GM13976 (cell line): ENCODE measurements around the gene RABGAP1.

ENCODE experiments used
- DNase-seq: peaks from one replicate; pipeline ENCODE4 v3.0.0; 2012; ENCODE audit warnings: low spot score
- CTCF ChIP-seq: IDR thresholded peaks from 2 replicates; pipeline ENCODE4 v1.5.1; 2012; ENCODE audit warnings: borderline replicate concordance, mild to moderate bottlenecking; ENCODE audit not compliant: insufficient read depth; ENCODE audit errors: extremely low read depth, missing control alignments, control extremely low read depth
- in situ Hi-C: fragments of 300-500 bp; cut with MboI; formaldehyde crosslinking; loops from one replicate; pipeline ENCODE4 v1.12.0; 2022; ENCODE audit warnings: low sequenced_read_pairs, mixed read lengths, inconsistent platforms; ENCODE audit not compliant: unreplicated experiment

Gene RABGAP1

GRCh38 chr9:123097430-123098095 is 156.7 kb downstream of the RABGAP1 start:
- in situ Hi-C loops = no loop called here
- no peak for TF ChIP-seq CTCF
- DNase-seq = no peak

DNA sequence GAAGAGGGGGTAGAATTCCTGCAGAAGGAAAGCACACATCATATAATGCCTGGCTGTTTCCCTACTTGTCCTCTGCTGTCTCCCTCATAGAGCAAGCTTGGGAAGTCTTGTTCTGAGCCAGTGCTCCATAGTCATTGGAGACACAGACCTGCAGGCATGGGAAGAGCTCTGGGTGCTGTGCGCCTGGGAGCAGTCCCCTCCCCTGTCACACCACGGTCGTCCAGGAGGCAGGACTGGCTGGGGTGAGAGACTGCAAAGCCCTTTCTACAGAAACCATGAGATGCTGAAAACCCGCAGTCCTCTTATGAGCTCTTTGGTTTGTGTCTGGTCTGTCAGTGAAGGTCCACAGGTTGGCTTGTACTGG is 157.3 kb downstream of the RABGAP1 start:
- in situ Hi-C loops = no loop called here
- no peak for TF ChIP-seq CTCF
- no peak for DNase-seq

GRCh38 chr9:123099042-123099441 is 158.2 kb downstream of the RABGAP1 start:
- DNase-seq = no peak
- in situ Hi-C loops = no loop called here

GRCh38 chr9:123099548-123099947 is 158.7 kb downstream of the RABGAP1 start:
- no peak for DNase-seq
- in situ Hi-C loops = no loop called here
- no peak for TF ChIP-seq CTCF

More at GRCh38 chr9:123099042-123099441, 158.2 kb downstream of the RABGAP1 start:
- TF ChIP-seq CTCF = no peak

DNA sequence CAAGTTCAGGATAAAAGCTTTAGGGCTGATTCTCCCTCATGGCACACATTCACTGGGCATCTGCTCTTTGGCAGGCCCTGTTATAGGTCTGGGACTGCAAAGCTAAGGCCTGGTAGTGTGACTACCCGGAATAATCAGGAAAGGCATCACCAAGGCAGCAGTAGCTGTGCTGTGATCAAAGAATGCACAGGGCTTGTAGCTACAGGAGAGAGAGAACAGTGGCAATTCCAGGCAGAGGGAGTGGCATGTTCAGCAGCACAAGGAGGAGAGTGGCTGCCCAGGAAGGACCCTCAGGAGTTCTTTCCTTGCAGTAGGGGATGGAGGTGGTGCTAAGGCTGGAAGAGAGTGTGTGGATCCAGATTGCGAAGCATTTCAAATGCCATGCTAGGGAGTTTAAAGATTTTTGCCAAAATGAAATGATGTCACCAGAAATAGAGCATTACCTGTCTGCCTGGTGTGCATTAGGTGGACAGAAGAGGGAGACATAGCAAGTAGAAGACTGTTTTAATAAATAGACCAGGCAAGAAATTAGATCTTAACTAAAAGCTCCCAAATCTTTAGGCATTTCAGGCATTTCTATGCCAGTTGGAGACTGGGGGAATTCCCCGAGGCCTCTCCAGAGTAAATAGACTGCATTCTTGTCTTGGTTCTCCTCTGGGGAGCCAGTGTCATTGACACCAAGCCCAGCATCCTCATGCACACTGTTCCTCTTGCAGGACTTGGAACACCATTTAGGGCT is 161.7 kb downstream of the RABGAP1 start:
- in situ Hi-C loops = no loop called here
- DNase-seq = no peak
- TF ChIP-seq CTCF = peak; percentile 26

GRCh38 chr9:123104807-123105206 is 164.0 kb downstream of the RABGAP1 start:
- in situ Hi-C loops = no loop called here
- no peak for DNase-seq
- no peak for TF ChIP-seq CTCF

- no peak for TF ChIP-seq CTCF
- DNase-seq = no peak
- in situ Hi-C loops = no loop called here
Measured at GRCh38 chr9:123105490-123105889, 164.7 kb downstream of the RABGAP1 start.
